Testis (tissue), 2 donors: ENCODE data around the gene ZNF276.

Experiments
- POLR2A ChIP-seq: fragments of 450-650 bp; IDR thresholded peaks from one replicate; pipeline ENCODE4 v1.6.1; 2017; ENCODE audit warnings: antibody characterized with exemption, mild to moderate bottlenecking, moderate library complexity
- TF ChIP-seq, protein P1 (sequence below), 3 experiments: fragments of 450-650 bp in 2 of 3; fragments of 200-600 bp in 1 of 3; sonication (generic) in 1 of 3; IDR thresholded peaks; one replicate each; pipeline ENCODE4 v1.5.1; 2016 to 2019; ENCODE audit warnings: antibody characterized with exemption in 3 of 3, mild to moderate bottlenecking in 2 of 3, moderate library complexity in 1 of 3

DNA sequence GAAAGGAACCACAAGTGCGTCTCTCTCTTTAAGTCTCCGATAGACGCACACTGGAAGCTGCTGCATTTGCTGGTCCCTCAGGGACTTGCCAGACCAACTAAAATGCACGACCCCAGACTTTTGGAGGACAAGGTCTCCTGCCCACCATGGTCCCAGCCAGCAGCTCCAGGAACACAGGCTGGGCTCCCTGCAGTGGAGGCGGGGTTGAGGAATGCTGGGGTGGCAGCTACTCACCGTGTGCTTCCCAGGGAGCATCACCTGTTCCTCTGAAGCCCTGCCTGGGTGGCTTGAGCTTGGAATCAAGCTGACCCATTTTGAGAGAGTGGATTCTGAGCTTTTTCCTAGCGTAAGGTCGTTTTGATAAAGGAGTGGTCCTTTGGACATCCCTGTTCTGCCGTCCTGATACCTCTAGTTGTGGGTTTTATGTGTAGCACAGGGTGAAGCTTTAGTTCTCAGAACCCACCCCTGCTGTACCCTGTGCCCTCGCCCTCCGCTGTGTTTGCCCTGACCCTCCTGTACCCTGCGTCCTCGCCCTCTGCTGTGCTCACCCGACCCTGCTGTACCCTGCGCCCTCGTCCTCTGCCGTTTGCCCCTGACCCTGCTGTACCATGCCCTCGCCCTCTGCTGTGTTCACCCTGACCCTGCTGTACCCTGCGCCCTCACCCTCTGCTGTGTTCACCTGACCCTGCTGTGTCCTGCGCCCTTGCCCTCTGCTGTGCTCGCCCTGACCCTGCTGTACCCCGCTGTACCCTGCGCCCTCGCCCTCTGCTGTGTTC lies 11.0 kb downstream of the ZNF276 start:
- TF ChIP-seq, protein P1, sequence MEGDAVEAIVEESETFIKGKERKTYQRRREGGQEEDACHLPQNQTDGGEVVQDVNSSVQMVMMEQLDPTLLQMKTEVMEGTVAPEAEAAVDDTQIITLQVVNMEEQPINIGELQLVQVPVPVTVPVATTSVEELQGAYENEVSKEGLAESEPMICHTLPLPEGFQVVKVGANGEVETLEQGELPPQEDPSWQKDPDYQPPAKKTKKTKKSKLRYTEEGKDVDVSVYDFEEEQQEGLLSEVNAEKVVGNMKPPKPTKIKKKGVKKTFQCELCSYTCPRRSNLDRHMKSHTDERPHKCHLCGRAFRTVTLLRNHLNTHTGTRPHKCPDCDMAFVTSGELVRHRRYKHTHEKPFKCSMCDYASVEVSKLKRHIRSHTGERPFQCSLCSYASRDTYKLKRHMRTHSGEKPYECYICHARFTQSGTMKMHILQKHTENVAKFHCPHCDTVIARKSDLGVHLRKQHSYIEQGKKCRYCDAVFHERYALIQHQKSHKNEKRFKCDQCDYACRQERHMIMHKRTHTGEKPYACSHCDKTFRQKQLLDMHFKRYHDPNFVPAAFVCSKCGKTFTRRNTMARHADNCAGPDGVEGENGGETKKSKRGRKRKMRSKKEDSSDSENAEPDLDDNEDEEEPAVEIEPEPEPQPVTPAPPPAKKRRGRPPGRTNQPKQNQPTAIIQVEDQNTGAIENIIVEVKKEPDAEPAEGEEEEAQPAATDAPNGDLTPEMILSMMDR (IDR thresholded peaks at IDR 0.05): no peak
- TF ChIP-seq POLR2A: no peak
